Effector memory CD4-positive, alpha-beta T cell (primary cell): ENCODE measurements around the gene IQCF5.
"Not testable (repeated sequence)": the region's sequence is repeated elsewhere in the genome, so short reads cannot be mapped to it uniquely, and the experiment has no call there.

Experiments
- DNase-seq, 3 donors: peaks; one replicate each; pipeline ENCODE4 v3.0.0-alpha.2; 2020
- H3K27ac ChIP-seq: 2 replicates; pipeline ENCODE4 v1.7.0; 2013; ENCODE audit warnings: mild to moderate bottlenecking, low read length, moderate library complexity; ENCODE audit not compliant: insufficient read depth, poor library complexity, severe bottlenecking
- H3K27me3 ChIP-seq: replicated peaks from 2 replicates; pipeline ENCODE4 v1.7.0; 2013; ENCODE audit warnings: mild to moderate bottlenecking, low read length; ENCODE audit not compliant: insufficient read depth, control insufficient read depth, poor library complexity, severe bottlenecking
- H3K36me3 ChIP-seq: 2 replicates; pipeline ENCODE4 v1.7.0; 2013; ENCODE audit warnings: mild to moderate bottlenecking, low read length, moderate library complexity; ENCODE audit not compliant: control insufficient read depth, insufficient read depth
- H3K4me1 ChIP-seq: 2 replicates; pipeline ENCODE4 v1.7.0; 2013; ENCODE audit warnings: low read length, mild to moderate bottlenecking; ENCODE audit not compliant: control insufficient read depth, insufficient read depth, poor library complexity, severe bottlenecking
- H3K4me3 ChIP-seq: 2 replicates; pipeline ENCODE4 v1.7.0; 2013; ENCODE audit warnings: low read length, low read depth, mild to moderate bottlenecking; ENCODE audit not compliant: insufficient read depth, poor library complexity, severe bottlenecking
- H3K9me3 ChIP-seq: 2 replicates; pipeline ENCODE4 v1.7.0; 2013; ENCODE audit warnings: mild to moderate bottlenecking, low read length, moderate library complexity; ENCODE audit not compliant: control insufficient read depth
- total RNA-seq, 3 donors: gene quantifications; one replicate each; lab custom pipeline; 2026; lab: John Stamatoyannopoulos, UW

Gene IQCF5
- total RNA-seq = 0 reads per million in 3 donors

GRCh38 chr3:51875501-51875900 is at the start of gene IQCF5:
Gene IQCF5, minus strand, starts transcription at chr3:51875601. Its CDS starts 70 bp downstream, at chr3:51875531.
- no peak within 1 kb of the TSS for H3K4me3 ChIP-seq
- H3K36me3 ChIP-seq = no peaks in the 10 kb centered on the region
- no peaks in the 10 kb centered on the region for H3K27me3 ChIP-seq
- H3K27ac ChIP-seq = no peak within 1 kb of the TSS
- no peaks in the 10 kb centered on the region for H3K4me1 ChIP-seq
- H3K9me3 ChIP-seq = no peaks in the 10 kb centered on the region
- no peak for DNase-seq

- Histone ChIP-seq H3K4me3 (no peak overlapping the region), H3K36me3 (no peaks in the 10 kb centered on the region), H3K27me3 (no peaks in the 10 kb centered on the region), H3K4me1 (no peaks in the 10 kb centered on the region), H3K27ac (no peak overlapping the region), H3K9me3 (no peaks in the 10 kb centered on the region)
- DNase-seq = no peak
Observed at GRCh38 chr3:51921081-51921578, 45.7 kb upstream of the IQCF5 start.

GRCh38 chr3:51916418-51916817 is 41.0 kb upstream of the IQCF5 start:
- no peak overlapping the region for H3K4me3 ChIP-seq
- H3K4me1 ChIP-seq = no peaks in the 10 kb centered on the region
- H3K27me3 ChIP-seq = no peaks in the 10 kb centered on the region
- H3K9me3 ChIP-seq = no peaks in the 10 kb centered on the region
- no peaks in the 10 kb centered on the region for H3K36me3 ChIP-seq
- H3K27ac ChIP-seq = no peak overlapping the region
- DNase-seq = no peak

- Histone ChIP-seq H3K4me1 (no peaks in the 10 kb centered on the region), H3K4me3 (no peak overlapping the region), H3K36me3 (no peaks in the 10 kb centered on the region), H3K27me3 (no peaks in the 10 kb centered on the region), H3K27ac (no peak overlapping the region), H3K9me3 (no peaks in the 10 kb centered on the region)
- DNase-seq = no peak
Observed at GRCh38 chr3:51908026-51908425, 32.6 kb upstream of the IQCF5 start.

- no peaks in the 10 kb centered on the region for H3K27me3 ChIP-seq
- H3K36me3 ChIP-seq = no peaks in the 10 kb centered on the region
- H3K9me3 ChIP-seq = no peaks in the 10 kb centered on the region
- H3K4me3 ChIP-seq = no peak overlapping the region
- H3K27ac ChIP-seq = no peak overlapping the region
- H3K4me1 ChIP-seq = no peaks in the 10 kb centered on the region
- DNase-seq = no peak
Observed at GRCh38 chr3:51904034-51904823, 28.8 kb upstream of the IQCF5 start.

- H3K4me1 ChIP-seq, H3K4me3 ChIP-seq, H3K9me3 ChIP-seq, H3K27ac ChIP-seq, H3K27me3 ChIP-seq, H3K36me3 ChIP-seq, DNase-seq: not testable (repeated sequence)
Observed at GRCh38 chr3:51902361-51902760, 27.0 kb upstream of the IQCF5 start.

- not testable (repeated sequence) for DNase-seq, H3K27me3 ChIP-seq, H3K36me3 ChIP-seq, H3K4me1 ChIP-seq, H3K27ac ChIP-seq, H3K4me3 ChIP-seq, H3K9me3 ChIP-seq
Observed at GRCh38 chr3:51900043-51900442, 24.6 kb upstream of the IQCF5 start.

- H3K27ac ChIP-seq = no peak overlapping the region
- H3K4me3 ChIP-seq = no peak overlapping the region
- DNase-seq = no peak
- no peaks in the 10 kb centered on the region for H3K9me3 ChIP-seq
- H3K36me3 ChIP-seq = no peaks in the 10 kb centered on the region
- no peaks in the 10 kb centered on the region for H3K27me3 ChIP-seq
- H3K4me1 ChIP-seq = no peaks in the 10 kb centered on the region
Observed at GRCh38 chr3:51897391-51897790, 22.0 kb upstream of the IQCF5 start.

GRCh38 chr3:51896607-51897305 is 21.4 kb upstream of the IQCF5 start:
- Histone ChIP-seq H3K36me3 (no peaks in the 10 kb centered on the region), H3K9me3 (no peaks in the 10 kb centered on the region), H3K4me3 (no peak overlapping the region), H3K27ac (no peak overlapping the region), H3K4me1 (no peaks in the 10 kb centered on the region), H3K27me3 (no peaks in the 10 kb centered on the region)
- DNase-seq = no peak

- no peaks in the 10 kb centered on the region for H3K9me3 ChIP-seq
- no peaks in the 10 kb centered on the region for H3K36me3 ChIP-seq
- no peak overlapping the region for H3K27ac ChIP-seq
- DNase-seq = no peak
- H3K4me3 ChIP-seq = no peak overlapping the region
- H3K27me3 ChIP-seq = no peaks in the 10 kb centered on the region
- H3K4me1 ChIP-seq = no peaks in the 10 kb centered on the region
Observed at GRCh38 chr3:51894939-51895338, 19.5 kb upstream of the IQCF5 start.
